ENCODE data around the gene RASGRF2. TPM values are rescaled to one million over a fixed set of nuclear protein-coding genes. Genes with fewer than 3 reads are reported as not detected.

Gene RASGRF2
- total and polyA plus RNA-seq, 2 of the 8 experiments (the other 6 are each of a cell fraction or from before 2014, with no cell fraction given), result 2.6 to 29.5 TPM

DNA sequence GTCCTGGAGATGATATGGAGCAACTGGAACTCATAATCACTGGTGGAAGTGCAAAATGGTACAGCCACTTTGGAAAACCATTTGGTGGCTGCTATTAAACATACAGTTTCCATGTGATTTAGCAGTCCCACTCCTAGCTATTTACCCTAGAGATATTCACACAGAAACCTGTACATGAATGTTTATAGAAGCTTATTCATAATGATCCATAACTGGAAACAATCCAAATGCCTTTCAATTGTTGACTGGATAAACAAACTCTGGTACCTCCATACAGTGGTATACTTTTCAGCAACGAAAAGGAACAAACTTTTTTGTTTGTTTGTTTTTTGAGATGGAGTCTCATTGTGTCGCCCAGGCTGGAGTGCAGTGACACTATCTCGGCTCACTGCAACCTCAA, 47.7 kb upstream of the RASGRF2 start (continued):
- TF ChIP-seq MAFK (IDR thresholded peaks at IDR 0.05; ENCODE audit: low read depth, low read length) (no peak), SUZ12 (IDR thresholded peaks at IDR 0.05; ENCODE audit: low read length) (no peak), RFX5 (IDR thresholded peaks at IDR 0.05; ENCODE audit: borderline replicate concordance, low read depth, low read length) (no peak)

Measured in H1 (cell line).